Iris pigment epithelial cell (primary cell): ENCODE measurements around the gene ZBTB20.

Experiments
- DNase-seq: peaks from one replicate; pipeline ENCODE4 v3.0.0-alpha.2; 2011; ENCODE audit warnings: low read depth

The ZBTB20 gene

DNA sequence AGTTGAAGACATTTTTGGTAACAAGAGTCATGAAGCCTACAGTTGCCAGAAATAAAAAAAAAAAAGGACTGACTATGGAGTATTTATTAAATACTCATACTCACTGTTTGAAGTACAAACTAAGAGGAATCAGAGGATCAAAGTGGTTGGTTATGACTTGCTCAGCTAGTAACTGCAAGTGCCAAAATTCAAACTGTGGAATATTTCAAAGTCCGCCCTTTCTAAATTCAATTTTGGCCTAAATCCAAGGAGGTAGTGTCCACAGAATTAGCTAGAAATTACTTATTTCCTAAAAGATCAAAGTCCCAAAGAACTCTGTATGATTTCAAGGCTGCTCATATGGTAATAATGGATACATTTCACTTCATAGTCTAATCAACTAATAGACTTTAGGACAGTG is 274.5 kb downstream of the ZBTB20 start:
- no peak for DNase-seq

DNA sequence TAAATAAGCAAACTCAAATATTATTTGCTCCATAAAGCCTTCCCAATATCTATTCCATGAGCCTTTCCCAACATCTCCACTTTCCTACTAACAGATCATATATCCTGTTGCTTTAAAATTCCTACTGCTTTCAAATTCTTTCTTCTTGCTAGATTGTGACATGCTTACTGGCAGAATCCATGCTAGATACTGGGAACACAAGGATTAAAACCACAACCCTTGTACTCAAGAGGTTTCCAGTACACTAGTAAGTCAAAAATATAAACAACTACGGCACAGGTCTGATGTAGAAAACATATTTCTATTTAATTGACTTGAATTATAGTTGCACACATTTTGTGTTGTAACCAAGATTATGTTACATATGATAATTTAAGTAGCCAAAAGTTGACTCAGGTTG is 275.0 kb downstream of the ZBTB20 start:
- DNase-seq, result peak; percentile 24

- DNase-seq, result no peak
Observed at GRCh38 chr3:114867835-114868503, 279.1 kb downstream of the ZBTB20 start.

GRCh38 chr3:114867359-114867758 is 279.7 kb downstream of the ZBTB20 start:
- no peak for DNase-seq

- DNase-seq, result no peak
Observed at GRCh38 chr3:114866430-114866829, 280.7 kb downstream of the ZBTB20 start.

- no peak for DNase-seq
Observed at GRCh38 chr3:114864970-114865369, 282.1 kb downstream of the ZBTB20 start.

DNA sequence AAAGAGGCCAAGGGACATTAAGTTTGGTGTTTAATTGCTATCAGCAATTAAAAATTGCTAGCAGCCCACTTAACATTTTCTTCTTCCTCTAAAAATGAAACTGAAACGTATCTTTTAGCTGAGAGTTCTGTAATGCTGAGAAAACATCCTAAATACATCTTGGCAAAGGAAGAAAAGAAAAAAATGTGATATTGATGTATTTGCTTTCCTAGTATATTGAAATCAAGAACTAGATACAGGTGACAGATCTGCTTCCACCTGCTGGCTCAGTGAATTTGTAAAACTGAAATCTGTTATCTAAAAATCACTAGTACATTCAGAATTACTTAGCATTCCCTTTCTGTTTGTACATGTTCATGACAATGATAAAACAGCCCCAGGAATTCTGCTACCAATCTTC is 283.2 kb downstream of the ZBTB20 start:
- no peak for DNase-seq

- no peak for DNase-seq
Observed at GRCh38 chr3:114861666-114862065, 285.4 kb downstream of the ZBTB20 start.

DNA sequence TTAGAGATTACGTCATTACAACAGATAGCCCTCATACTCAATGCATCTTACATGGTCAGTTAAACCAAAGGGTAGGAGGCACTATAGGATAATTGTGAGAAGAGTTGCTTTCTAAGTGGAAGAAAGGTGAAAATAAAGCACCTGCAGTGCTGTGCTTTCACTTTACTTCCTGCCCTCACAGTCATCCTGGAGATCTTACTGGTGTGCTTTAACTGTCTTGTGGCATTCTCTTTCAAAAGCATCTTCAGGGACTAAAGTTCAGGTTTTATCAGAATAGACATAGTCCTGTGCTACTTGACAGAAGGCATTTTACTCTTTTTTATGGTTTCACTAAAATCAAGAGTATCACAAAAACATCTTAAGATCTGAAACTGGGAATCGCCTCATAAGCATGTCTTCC is 286.6 kb downstream of the ZBTB20 start:
- no peak for DNase-seq

- DNase-seq, result no peak
Observed at GRCh38 chr3:114858329-114858728, 288.8 kb downstream of the ZBTB20 start.

DNA sequence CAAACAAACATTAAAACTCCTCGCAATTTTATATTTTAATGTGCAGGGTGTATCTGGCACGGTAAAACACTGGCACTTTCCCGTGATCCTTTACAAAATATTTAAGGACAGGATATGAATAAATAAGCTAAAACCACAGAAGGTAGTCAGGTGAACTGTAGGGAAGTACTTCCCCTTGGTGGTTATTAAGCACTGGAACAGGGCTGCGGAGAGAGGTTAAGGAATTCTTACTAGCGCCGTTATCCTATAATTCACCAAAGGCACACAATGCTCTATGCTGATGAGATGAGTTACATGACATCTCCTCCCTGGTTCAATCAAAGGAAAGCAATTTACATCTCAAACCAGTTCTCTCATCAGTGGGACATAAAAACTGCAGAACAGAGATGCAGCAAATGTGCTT is 289.8 kb downstream of the ZBTB20 start:
- no peak for DNase-seq

DNA sequence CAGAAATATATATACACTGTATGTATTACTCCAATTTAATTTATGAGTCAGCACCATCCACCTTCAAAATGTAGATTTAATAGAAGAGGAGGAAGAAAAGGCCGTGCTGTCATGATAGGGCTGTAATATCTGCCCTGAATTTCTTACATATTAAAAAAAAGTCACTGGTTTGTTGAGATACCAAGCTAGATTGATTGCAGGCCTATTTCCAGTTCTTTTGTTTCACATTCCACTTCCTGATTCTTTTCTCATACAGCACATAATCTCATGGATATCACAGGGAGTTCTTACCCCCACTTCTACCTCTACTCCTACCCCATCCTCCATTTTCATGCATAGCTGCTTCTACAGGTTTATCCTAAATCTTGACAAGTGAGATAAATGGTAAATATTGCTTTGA is 290.3 kb downstream of the ZBTB20 start:
- no peak for DNase-seq

- no peak for DNase-seq
Observed at GRCh38 chr3:114855839-114856238, 291.2 kb downstream of the ZBTB20 start.

DNA sequence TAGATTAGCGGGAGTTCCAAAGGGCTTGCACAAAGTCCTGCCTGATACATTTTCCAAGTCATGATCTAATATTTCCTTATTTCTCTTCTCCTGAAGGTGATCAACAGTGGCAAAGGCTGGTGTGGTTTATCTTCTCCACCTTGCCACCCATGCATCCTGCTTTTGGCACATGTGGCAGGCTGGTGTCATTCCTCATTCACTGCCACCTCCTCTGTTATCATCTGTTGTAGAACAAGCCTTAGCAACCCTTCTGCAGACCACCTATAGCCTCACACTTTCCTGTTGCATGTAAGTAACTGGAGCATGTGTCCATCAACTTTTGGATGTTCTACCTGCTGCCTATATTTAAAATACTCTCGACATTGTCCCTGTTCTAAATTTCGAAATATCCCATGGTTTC is 294.1 kb downstream of the ZBTB20 start:
- no peak for DNase-seq

- DNase-seq, result no peak
Observed at GRCh38 chr3:114850898-114851297, 296.2 kb downstream of the ZBTB20 start.

DNA sequence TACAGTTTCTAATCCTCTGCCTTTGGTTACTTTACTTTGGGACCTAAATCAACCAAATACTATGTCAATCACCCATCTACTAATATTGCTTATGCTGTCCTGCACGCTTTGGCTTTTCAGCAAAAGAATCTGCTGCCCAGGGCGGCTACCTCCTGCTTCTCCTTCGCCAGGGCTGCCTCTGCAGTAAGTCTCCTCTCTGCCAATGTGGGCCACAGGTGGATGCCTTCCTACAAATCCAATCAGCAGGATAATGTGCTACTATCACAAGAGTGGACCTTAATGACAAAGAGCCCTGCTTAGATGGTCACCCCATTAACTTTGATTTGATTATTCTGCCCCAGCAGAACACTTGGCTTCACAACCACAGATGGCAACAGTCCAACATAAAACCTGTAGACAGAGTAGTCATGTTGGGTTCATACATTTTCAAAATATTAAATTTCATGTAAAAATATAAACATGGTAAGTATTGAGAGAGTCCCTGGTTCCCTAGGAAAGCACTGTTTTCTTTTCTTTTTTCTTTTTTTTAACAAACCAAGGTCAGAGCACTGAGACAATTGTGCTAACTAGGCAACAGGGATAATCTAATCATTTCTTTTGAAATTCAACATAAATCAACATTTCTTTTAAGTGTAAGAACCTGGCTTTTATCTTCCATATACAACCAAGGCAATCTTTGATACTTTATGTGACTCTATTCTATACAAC is 298.3 kb downstream of the ZBTB20 start:
- no peak for DNase-seq

GRCh38 chr3:114848082-114848481 is 299.0 kb downstream of the ZBTB20 start:
- no peak for DNase-seq

DNA sequence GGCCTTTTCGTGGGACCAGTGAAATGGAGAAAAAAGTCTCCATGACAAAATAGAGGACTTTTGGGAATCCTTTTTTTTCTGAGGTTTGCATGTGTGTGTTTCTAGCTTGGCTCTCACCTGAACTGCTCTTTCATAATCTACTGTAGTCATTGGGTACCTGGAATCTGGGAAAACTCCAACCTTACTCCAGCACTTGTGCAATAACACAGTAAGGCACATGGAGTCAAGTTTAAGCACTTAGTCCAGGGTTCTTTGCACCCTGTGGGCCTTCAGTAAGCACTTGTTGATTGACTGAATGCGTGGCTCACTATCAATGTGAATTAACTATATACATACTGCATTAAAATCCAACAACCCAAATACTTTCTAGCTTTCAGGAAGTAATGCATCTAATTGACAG is 299.5 kb downstream of the ZBTB20 start:
- DNase-seq, result no peak

GRCh38 chr3:114846779-114847178 is 300.3 kb downstream of the ZBTB20 start:
- no peak for DNase-seq

- DNase-seq, result no peak
Observed at GRCh38 chr3:114846252-114846651, 300.8 kb downstream of the ZBTB20 start.

GRCh38 chr3:114841515-114841914 is 305.6 kb downstream of the ZBTB20 start:
- peak; percentile 9 for DNase-seq

GRCh38 chr3:114839476-114839875 is 307.6 kb downstream of the ZBTB20 start:
- DNase-seq, result peak; percentile 15

- no peak for DNase-seq
Observed at GRCh38 chr3:114838025-114838424, 309.1 kb downstream of the ZBTB20 start.
